Measurements from ENCODE around the gene CX3CR1.
"Not testable (repeated sequence)": the region's sequence is repeated elsewhere in the genome, so short reads cannot be mapped to it uniquely, and the experiment has no call there.

The CX3CR1 gene, protein sequence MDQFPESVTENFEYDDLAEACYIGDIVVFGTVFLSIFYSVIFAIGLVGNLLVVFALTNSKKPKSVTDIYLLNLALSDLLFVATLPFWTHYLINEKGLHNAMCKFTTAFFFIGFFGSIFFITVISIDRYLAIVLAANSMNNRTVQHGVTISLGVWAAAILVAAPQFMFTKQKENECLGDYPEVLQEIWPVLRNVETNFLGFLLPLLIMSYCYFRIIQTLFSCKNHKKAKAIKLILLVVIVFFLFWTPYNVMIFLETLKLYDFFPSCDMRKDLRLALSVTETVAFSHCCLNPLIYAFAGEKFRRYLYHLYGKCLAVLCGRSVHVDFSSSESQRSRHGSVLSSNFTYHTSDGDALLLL

DNA sequence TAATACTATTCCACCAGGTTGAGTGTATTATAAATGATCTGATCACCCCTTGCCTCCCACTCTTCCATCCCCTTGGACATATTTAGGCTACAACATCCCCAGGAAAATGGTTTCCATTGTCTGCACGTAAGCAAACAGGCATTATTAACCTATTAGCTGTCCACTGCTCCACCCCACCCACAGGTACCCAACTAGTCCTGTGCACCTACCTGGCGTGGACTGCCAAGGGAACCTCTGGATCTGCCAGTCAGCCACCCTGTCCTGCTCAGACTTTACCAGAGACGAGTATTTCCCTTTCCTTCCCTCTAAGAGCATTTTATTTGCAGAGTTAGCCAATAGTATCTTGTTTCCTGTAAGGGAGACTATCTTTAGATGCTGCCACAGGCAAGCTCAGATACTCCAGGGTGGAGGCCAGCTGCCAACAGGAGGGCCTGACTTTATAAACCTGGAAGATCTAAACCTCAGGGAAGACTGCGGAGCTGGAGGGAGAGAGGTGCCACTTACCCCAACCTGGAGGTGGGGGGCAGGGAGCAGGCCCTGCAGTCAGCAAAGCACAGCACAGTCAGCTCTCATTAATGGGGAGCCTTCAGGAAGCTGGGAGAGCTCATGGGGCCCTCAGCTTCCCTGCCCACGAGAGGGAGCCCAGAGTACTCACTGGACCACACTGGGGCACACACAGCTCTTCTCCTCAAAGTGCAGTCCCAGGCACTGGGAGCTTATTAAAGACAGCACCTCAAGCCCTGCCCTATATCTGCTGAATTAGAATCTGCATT is at the start of gene CX3CR1:
Gene CX3CR1 (minus strand): TSS at position 292 of the 773 bp plus-strand sequence. CDS start 13,527 bp downstream, outside the sequence.
- in situ Hi-C loops (cut with HindIII; ENCODE audit: low pct_unique_long_range_greater_than_20kb, low sequenced_read_pairs): no loop called here
- no peak for DNase-seq (ENCODE audit: low read depth in 1 of 2, low spot score in 1 of 2)
- no peak for TF ChIP-seq JUND (IDR thresholded peaks at IDR 0.05; ENCODE audit: low read depth)

DNA sequence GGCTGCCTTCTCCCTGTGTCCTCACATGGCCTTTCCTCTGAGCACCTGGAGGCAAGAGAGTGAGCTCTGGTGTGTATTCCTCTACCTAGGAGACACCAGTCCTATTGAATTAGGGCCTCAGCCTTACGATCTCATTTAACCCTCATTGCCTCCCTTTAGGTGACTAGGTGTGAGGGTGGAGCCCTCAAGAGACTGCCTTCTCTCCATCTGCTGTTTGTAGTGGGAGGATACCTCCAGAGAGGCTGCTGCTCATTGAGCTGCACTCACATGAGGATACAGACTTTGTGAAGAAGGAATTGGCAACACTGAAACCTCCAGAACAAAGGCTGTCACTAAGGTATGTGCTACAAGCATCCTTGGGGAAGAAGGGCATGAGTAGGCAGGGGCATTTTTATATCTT is 49.7 kb upstream of the CX3CR1 start, which contains the start of gene CCR8:
Gene CCR8 (plus strand): TSS at position 217 of the 400 bp plus-strand sequence. CDS start 2,623 bp downstream, outside the sequence.
- TF ChIP-seq JUND (IDR thresholded peaks at IDR 0.05; ENCODE audit: low read depth): no peak
- in situ Hi-C loops (cut with HindIII; ENCODE audit: low pct_unique_long_range_greater_than_20kb, low sequenced_read_pairs): no loop called here
- DNase-seq (ENCODE audit: low read depth in 1 of 2, low spot score in 1 of 2): peak in 1 of 2 experiments; percentile 7

DNA sequence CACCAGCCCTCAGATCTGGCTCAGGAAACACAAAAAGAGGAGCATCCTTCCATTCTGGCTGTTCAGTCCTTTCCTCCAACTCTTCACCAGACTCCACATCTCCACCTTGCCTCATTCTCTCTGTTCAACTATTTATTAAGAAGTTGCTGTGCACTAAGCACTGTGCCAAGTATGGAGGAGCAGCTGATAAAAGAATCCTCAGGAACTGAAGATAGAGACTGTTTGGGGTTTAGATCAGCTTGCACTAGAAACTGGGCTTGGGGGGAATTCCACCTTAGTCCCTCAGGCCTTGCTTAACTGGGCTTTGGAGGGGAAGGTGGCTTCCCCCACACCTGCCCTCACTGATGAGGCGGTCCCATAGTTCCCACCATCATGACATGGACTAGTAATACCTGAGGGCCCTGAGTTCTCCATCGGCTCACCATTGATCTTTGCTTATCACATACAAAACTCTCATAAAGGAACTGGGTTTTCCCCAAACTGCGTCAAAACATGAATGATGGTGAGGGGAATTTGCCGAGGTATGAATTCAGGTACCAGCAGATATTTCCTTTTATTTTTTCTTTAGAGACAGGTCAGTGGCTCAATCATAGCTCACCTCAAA is 48.0 kb upstream of the CX3CR1 start:
- DNase-seq (ENCODE audit: low read depth in 1 of 2, low spot score in 1 of 2): no peak
- in situ Hi-C loops (cut with HindIII; ENCODE audit: low pct_unique_long_range_greater_than_20kb, low sequenced_read_pairs): no loop called here
- no peak for TF ChIP-seq JUND (IDR thresholded peaks at IDR 0.05; ENCODE audit: low read depth)

DNA sequence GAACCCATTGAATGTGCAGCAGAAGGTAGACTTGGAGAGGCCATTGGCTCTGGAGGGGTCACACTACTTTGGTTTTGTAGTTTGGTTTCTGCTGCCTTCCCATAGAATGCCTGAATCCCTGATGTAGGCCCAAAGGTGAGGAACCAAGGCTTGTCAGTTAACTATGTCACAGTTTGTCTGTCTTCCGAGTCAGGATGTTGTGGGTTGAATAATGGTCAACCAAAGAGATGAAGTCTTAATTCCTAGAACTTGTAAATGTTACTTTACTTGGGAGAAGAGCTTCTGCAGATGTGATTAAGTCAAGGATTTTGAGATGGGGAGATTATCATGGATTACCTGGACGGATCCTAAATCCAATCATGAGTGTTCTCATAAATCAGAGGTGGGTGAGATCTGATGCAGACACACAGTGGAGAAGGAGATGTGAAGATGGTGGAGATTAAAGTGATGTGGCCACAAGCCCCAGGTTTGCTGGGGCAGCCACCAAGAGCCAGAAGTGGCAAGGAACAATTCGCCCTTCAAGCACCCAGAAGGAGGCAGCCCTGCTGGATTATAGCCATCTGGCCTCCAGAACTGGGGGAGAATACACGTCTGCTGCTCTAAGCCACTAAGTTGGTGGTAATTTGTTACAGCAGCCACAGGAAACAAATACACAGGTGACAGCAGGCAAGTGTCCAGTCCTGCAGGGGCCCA is 47.4 kb upstream of the CX3CR1 start:
- no peak for TF ChIP-seq JUND (IDR thresholded peaks at IDR 0.05; ENCODE audit: low read depth)
- in situ Hi-C loops (cut with HindIII; ENCODE audit: low pct_unique_long_range_greater_than_20kb, low sequenced_read_pairs): no loop called here
- DNase-seq (ENCODE audit: low read depth in 1 of 2, low spot score in 1 of 2): no peak

DNA sequence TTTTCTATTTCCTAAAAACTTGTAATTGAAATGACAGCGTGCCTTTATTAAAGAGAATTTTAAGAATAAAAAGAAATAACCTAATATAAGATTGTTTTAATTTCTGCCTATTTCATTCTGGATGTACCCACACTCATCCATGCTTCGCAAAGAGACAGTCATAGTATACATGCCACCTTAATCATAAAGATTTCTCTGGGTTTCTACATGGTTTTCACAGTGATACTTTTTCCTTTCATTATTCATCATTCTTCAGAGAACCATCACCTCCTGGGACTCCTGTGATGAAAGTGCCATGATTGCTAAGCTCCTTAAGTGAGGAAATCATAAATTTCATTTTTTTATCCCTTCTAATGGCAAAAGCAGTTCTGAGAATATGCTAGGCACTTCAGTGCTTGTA is 45.4 kb upstream of the CX3CR1 start:
- TF ChIP-seq JUND (IDR thresholded peaks at IDR 0.05; ENCODE audit: low read depth): no peak
- in situ Hi-C loops (cut with HindIII; ENCODE audit: low pct_unique_long_range_greater_than_20kb, low sequenced_read_pairs): no loop called here

DNA sequence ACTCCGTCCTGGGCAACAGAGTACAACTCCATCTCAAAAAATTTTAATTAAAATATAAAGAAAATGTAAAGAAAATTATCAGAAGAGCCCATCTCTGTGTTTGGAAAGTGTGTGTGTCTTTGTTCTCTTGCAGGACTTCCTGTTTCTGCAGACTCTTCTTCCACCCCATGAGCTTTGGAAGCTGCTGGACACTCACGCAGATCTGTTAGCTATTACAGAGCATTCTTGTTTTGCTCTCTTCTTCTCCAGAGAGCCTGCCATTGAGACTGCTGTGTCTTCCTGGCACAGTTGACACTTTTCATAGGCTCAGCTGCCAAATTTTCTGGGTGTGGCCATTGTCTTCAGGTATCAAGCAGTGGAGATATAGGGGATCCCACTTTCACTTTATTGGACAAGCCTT is 43.7 kb upstream of the CX3CR1 start:
- in situ Hi-C loops (cut with HindIII; ENCODE audit: low pct_unique_long_range_greater_than_20kb, low sequenced_read_pairs): no loop called here
- TF ChIP-seq JUND (IDR thresholded peaks at IDR 0.05; ENCODE audit: low read depth): no peak
- no peak for DNase-seq (ENCODE audit: low read depth in 1 of 2, low spot score in 1 of 2)

More for the DNA sequence above, 45.4 kb upstream of the CX3CR1 start:
- no peak for DNase-seq (ENCODE audit: low read depth in 1 of 2, low spot score in 1 of 2)

DNA sequence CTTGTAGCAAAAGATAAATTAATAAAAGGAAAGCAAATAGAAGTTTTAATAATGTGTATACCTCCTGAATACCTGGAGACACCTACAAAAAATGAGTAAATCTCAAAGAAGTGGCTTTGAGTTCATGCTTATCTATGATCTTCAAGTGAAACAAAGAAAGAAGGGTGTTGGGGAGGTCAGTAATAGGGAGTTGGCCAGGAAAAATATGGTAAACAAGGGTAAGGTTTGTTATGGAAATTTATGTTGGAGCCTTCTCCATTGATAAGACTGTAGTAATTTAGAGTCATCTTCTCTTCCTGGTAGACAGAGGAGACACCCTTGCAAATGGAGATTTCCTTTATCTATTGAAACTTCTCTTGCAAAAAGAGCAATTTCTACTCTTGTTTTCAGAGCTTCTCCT is 43.1 kb upstream of the CX3CR1 start:
- no peak for DNase-seq (ENCODE audit: low read depth in 1 of 2, low spot score in 1 of 2)
- in situ Hi-C loops (cut with HindIII; ENCODE audit: low pct_unique_long_range_greater_than_20kb, low sequenced_read_pairs): no loop called here
- no peak for TF ChIP-seq JUND (IDR thresholded peaks at IDR 0.05; ENCODE audit: low read depth)

DNA sequence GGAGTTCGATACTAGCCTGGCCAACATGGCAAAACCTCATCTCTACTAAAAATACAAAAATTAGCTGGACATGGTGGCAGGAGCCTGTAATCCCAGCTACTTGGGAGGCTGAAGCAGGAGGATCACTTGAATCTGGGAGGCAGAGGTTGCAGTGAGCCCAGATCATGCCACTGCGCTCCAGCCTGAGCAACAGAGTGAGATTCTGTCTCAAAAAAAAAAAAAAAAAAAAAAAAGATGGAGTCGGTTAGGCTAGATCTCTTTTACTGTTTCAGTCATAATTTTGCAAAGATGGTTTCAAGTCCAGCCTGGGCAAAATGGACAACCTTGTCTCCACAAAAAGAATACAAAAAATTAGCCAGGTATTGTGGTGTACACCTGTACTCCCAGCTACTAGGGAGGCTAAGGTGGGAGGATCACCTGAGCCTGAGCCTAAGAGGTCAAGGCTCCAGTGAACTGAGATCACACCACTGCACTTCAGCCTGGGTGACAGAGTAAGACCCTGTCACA is 42.4 kb upstream of the CX3CR1 start:
- in situ Hi-C loops (cut with HindIII; ENCODE audit: low pct_unique_long_range_greater_than_20kb, low sequenced_read_pairs): not testable (repeated sequence)

DNA sequence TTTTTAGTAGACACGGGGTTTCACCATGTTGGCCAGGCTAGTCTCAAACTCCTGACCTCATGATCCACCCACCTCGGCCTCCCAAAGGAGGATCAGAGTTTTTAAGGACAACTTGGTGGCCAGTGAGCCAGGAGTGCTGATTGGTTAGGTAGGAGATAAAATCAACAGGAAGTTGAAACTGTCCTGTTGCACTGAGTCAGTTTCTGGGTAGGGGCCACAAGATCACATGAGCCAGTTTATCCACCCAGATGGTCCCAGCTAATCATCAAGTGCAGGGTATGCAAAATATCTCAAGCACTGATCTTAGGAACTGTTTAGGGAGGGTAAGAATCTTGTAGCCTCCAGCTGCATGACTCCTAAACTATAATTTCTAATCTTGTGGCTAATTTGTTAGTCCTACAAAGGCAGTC is 41.7 kb upstream of the CX3CR1 start:
- in situ Hi-C loops (cut with HindIII; ENCODE audit: low pct_unique_long_range_greater_than_20kb, low sequenced_read_pairs): not testable (repeated sequence)

More for the DNA sequence above, 42.4 kb upstream of the CX3CR1 start:
- not testable (repeated sequence) for DNase-seq (ENCODE audit: low read depth in 1 of 2, low spot score in 1 of 2)

DNA sequence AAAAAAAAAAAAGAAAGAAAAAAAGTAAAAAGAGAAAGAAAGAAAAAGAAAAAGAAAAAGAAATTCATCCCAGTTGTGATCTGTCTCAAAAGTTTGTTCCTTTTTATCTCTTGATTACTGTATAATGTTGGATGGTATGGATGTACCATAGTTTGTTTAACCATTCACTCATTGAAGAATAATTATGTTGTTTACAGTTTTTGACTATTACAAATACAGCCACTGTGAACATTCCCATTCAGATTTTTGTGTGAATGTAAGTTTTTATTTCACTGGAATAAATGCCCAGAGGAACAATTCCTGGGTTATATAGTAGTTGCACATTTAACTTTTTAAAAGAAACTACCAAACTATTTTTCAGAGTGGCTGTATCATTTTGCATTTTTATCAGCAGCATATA is 39.4 kb upstream of the CX3CR1 start:
- in situ Hi-C loops (cut with HindIII; ENCODE audit: low pct_unique_long_range_greater_than_20kb, low sequenced_read_pairs): no loop called here
- no peak for TF ChIP-seq JUND (IDR thresholded peaks at IDR 0.05; ENCODE audit: low read depth)

More for the DNA sequence above, 41.7 kb upstream of the CX3CR1 start:
- not testable (repeated sequence) for DNase-seq (ENCODE audit: low read depth in 1 of 2, low spot score in 1 of 2)

DNA sequence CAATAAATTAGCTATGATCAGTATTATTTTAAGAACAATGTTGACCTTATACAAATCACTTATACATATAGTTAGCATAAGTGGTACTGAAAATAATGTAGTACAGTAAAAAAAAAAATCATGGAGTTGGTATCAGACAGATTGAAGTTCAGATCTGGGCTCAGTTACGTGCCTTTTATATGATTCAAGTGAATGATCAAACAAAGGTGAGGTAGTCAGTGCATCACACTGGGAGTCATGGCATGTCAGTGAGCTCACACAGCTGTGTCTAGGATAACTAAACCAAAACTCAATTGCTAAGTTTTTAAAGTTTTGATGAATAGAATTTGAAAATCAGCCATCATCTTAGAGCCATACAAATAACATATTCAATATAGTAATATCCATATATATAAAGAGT is 38.5 kb upstream of the CX3CR1 start:
- TF ChIP-seq JUND (IDR thresholded peaks at IDR 0.05; ENCODE audit: low read depth): no peak
- no peak for DNase-seq (ENCODE audit: low read depth in 1 of 2, low spot score in 1 of 2)
- in situ Hi-C loops (cut with HindIII; ENCODE audit: low pct_unique_long_range_greater_than_20kb, low sequenced_read_pairs): no loop called here

More for the DNA sequence above, 39.4 kb upstream of the CX3CR1 start:
- no peak for DNase-seq (ENCODE audit: low read depth in 1 of 2, low spot score in 1 of 2)

DNA sequence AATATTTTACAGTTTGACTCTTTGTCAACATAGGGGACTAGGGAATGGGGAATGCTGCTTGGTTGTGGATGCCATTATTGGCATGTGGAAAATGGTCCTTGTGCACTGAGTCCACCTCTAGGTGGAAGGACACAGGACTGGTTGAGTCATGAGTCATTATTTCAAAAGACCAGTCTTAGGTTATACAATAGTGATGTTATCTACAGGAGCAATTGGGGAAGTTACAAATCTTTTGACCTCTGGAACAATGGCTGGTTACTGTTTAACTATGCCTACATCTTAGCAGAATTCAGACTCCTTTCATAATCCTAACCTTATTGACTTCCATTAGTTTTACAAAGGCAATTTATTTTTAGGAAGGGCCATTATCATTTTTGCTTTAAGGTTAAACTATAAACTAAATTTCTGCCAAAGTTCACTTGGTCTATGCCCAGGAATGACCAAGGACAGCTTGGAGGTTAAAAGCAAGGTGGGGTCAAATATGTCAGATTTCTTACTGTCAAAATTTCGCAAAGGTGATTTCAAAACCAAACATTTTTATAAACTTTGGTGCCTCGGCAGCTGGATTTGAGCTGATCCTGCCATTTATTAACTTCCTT is 37.8 kb upstream of the CX3CR1 start:
- in situ Hi-C loops (cut with HindIII; ENCODE audit: low pct_unique_long_range_greater_than_20kb, low sequenced_read_pairs): no loop called here
- DNase-seq (ENCODE audit: low read depth in 1 of 2, low spot score in 1 of 2): no peak
- TF ChIP-seq JUND (IDR thresholded peaks at IDR 0.05; ENCODE audit: low read depth): no peak

Data from T47D (cell line).